ENCODE measurements around the gene CFAP161. TPM values are rescaled to one million over a fixed set of nuclear protein-coding genes. Genes with fewer than 3 reads are reported as not detected.

Gene CFAP161
- polyA plus RNA-seq, 3 donors, result not detected

- 38% methylated on average over 1 of the region's 1 CpG for WGBS (ENCODE audit: insufficient coverage)
- Histone ChIP-seq H3K4me3 (replicated peaks in 1 of 3; ENCODE audit: low read depth in 2 of 3, low read length in 3 of 3) (no peak overlapping the region), H3K9ac (ENCODE audit: insufficient read depth, low read length, poor library complexity, severe bottlenecking) (no peak overlapping the region), H3K4me2 (replicated peaks; ENCODE audit: extremely low read depth, low read length, poor library complexity, severe bottlenecking) (no peak overlapping the region), H3K27ac (ENCODE audit: low read depth in 1 of 2, low read length in 2 of 2) (no peak overlapping the region), H3K9me3 (replicated peaks in 1 of 2; ENCODE audit: control insufficient read depth in 1 of 2, insufficient read depth in 1 of 2, low read length in 2 of 2) (no peaks in the 10 kb centered on the region), H3K36me3 (replicated peaks in 1 of 2; ENCODE audit: control insufficient read depth in 1 of 2, insufficient read depth in 2 of 2, low read length in 2 of 2) (no peaks in the 10 kb centered on the region), H3K4me1 (ENCODE audit: control insufficient read depth in 1 of 2, insufficient read depth in 2 of 2, low read length in 2 of 2) (no peaks in the 10 kb centered on the region), H2AFZ (ENCODE audit: insufficient read depth, low read depth, low read length, poor library complexity, severe bottlenecking) (no peak overlapping the region), H4K20me1 (ENCODE audit: insufficient read depth, low read length) (no peaks in the 10 kb centered on the region), H3K79me2 (ENCODE audit: insufficient read depth, low read length) (no peaks in the 10 kb centered on the region), H3K27me3 (ENCODE audit: control insufficient read depth in 2 of 2, insufficient read depth in 2 of 2, low read length in 2 of 2) (no peaks in the 10 kb centered on the region)
- no peaks in the 10 kb centered on the region for H3K36me3 Mint-ChIP-seq
- no peak for DNase-seq
- intact Hi-C loops (cut with micrococcal nuclease), result no loop called here
- H3K9me3 Mint-ChIP-seq, result no peaks in the 10 kb centered on the region
- no peak overlapping the region for H3K4me3 Mint-ChIP-seq
- no peak overlapping the region for H3K27ac Mint-ChIP-seq
- H3K4me1 Mint-ChIP-seq, result no peaks in the 10 kb centered on the region
- no peak for TF ChIP-seq CTCF (IDR thresholded peaks at IDR 0.05)
- H3K27me3 Mint-ChIP-seq (ENCODE audit: low read depth in 3 of 3), result peaks cover 6 to 11% (median 6%) of the 10 kb centered on the region in 3 donors
Measured at GRCh38 chr15:81175496-81175895, 41.4 kb downstream of the CFAP161 start.

DNA sequence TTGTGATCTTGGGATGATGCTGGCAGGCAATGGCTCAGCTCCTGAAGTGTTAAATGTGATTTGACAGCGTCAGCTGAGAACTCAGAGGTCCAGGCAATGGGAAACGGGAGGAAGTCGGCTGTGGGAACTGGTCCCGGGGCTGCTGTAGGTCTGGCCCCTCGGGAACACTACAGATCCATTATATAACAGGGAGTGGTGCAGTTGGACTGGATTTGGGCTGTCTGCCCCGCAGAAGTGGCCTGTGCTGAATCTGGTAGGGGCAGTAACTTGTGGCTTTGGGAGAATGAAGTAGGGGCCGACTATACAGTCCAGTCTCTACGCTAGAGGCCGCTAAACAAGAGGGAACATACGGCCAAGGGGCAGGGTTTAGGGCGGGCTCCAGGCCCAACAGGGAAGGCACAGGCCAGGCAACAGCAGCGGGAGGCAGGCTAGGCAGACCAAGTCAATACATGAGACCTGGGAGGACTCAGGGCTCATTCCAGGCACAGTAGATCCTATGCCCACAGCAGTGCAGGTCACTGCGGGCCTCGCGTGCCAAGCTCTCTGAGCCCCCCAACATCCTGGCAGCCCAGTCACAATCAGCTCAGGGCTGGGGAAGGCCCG lies 42.3 kb downstream of the CFAP161 start:
- no peak for DNase-seq
- Histone ChIP-seq H3K4me2 (replicated peaks; ENCODE audit: extremely low read depth, low read length, poor library complexity, severe bottlenecking) (no peak overlapping the region), H3K79me2 (ENCODE audit: insufficient read depth, low read length) (no peaks in the 10 kb centered on the region), H3K27ac (ENCODE audit: low read depth in 1 of 2, low read length in 2 of 2) (no peak overlapping the region), H3K9ac (ENCODE audit: insufficient read depth, low read length, poor library complexity, severe bottlenecking) (no peak overlapping the region), H3K9me3 (replicated peaks in 1 of 2; ENCODE audit: control insufficient read depth in 1 of 2, insufficient read depth in 1 of 2, low read length in 2 of 2) (no peaks in the 10 kb centered on the region), H3K27me3 (ENCODE audit: control insufficient read depth in 2 of 2, insufficient read depth in 2 of 2, low read length in 2 of 2) (peaks cover 0 to 3% of the 10 kb centered on the region in 2 donors), H3K4me3 (replicated peaks in 1 of 3; ENCODE audit: low read depth in 2 of 3, low read length in 3 of 3) (no peak overlapping the region), H3K36me3 (replicated peaks in 1 of 2; ENCODE audit: control insufficient read depth in 1 of 2, insufficient read depth in 2 of 2, low read length in 2 of 2) (no peaks in the 10 kb centered on the region), H3K4me1 (ENCODE audit: control insufficient read depth in 1 of 2, insufficient read depth in 2 of 2, low read length in 2 of 2) (no peaks in the 10 kb centered on the region), H4K20me1 (ENCODE audit: insufficient read depth, low read length) (no peaks in the 10 kb centered on the region), H2AFZ (ENCODE audit: insufficient read depth, low read depth, low read length, poor library complexity, severe bottlenecking) (no peak overlapping the region)
- no peaks in the 10 kb centered on the region for H3K4me1 Mint-ChIP-seq
- H3K36me3 Mint-ChIP-seq, result no peaks in the 10 kb centered on the region
- H3K4me3 Mint-ChIP-seq, result no peak overlapping the region
- no peak overlapping the region for H3K27ac Mint-ChIP-seq
- no peaks in the 10 kb centered on the region for H3K9me3 Mint-ChIP-seq
- intact Hi-C loops (cut with micrococcal nuclease), result no loop called here
- no peak for TF ChIP-seq CTCF (IDR thresholded peaks at IDR 0.05)
- WGBS (ENCODE audit: insufficient coverage), result 99% methylated on average over 11 of the region's 16 CpGs
- peaks cover 6 to 15% (median 10%) of the 10 kb centered on the region in 3 donors for H3K27me3 Mint-ChIP-seq (ENCODE audit: low read depth in 3 of 3)
